ENCODE data around the gene UTP15.

UTP15 gene

DNA sequence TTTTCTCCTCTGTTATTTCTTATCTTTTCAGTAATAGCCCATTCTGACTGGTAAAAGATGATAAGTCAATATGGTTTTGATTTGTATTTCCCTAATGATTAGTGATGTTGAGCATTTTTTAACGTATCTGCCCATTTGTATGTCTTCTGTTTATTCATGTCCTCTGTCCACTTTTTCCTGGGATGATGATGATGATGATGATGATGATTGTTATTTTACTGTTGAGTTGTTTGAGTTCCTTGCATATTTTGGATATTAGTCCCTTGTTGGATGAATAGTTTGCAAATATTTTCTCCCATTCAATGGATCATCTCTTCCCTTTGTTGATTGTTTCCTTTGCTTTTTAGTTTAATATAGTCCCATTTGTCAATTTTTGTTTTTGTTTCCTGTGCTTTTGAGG lies 27.0 kb downstream of the UTP15 start:
- no peak overlapping the region for H3K4me3 ChIP-seq (ENCODE audit: low read length)
- no peak for TF ChIP-seq ZNF274 (IDR thresholded peaks at IDR 0.05; ENCODE audit: low read depth, low read length)

DNA sequence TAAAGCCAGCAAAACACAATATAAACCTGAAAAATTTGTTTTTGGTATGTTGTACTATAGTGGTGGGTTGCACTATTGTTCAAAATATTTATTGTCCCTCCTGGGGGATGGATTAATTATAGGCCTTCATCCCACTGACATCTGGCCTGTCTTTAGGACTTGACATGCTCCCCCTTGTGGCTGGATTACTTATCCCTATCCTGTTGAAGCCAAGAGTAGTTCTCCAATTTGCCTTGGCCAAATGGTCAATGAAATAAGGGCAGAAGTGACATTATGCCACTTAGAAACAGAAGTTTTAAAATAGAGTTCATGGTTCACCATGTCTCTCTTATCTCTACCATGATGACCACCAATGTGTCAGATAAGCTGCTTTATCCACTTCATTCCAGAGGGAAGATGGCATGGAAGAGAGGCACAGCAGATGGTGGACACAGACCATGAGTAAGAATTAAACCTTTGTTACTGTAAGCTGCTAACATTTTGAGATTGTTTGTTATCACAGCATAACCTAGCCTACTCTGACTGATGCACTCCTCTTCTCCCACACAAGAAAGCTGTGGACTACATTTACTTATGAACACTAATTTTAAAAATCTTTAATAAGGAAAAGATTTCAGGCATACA lies 31.3 kb downstream of the UTP15 start:
- no peak overlapping the region for H3K4me3 ChIP-seq (ENCODE audit: low read length)
- no peak for TF ChIP-seq ZNF274 (IDR thresholded peaks at IDR 0.05; ENCODE audit: low read depth, low read length)

DNA sequence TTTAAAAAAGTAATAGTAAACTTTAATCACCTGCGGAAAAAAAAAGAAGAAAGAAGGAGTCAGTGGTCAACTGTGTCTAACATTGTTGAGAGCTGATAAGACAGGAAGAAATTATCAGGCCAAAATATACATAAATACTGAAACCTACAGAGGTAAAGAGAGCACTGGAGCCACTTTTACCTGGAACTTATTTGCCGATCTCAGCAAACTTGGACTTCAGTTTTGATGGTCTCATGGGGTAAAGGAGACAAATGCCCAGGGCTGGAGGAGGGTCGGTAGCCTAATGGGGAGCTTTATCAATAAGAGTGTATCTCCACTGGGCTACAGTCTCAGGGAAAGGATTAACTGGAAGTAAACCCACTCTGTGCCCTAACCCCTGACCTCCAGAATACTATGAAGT lies 33.8 kb downstream of the UTP15 start:
- no peak overlapping the region for H3K4me3 ChIP-seq (ENCODE audit: low read length)
- no peak for TF ChIP-seq ZNF274 (IDR thresholded peaks at IDR 0.05; ENCODE audit: low read depth, low read length)

DNA sequence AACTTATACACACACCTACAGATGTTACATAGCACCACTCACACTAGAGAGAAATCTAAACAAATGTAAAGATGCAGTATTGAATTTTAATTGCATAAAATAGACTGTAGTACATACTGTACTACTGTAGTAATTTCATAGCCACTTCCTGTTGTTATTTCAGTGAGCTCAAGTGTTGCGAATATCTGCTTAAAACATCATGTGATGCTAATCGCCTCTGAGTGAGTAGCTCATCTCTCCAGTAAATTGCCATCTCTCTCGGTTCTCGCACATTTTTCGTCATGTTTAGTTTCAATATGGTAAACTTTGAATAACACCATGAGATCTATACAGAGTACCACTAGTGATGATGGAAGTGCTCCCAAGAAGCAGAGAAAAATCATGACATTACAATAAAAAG lies 38.5 kb downstream of the UTP15 start:
- TF ChIP-seq ZNF274 (IDR thresholded peaks at IDR 0.05; ENCODE audit: low read depth, low read length) = no peak
- H3K4me3 ChIP-seq (ENCODE audit: low read length) = no peak overlapping the region

DNA sequence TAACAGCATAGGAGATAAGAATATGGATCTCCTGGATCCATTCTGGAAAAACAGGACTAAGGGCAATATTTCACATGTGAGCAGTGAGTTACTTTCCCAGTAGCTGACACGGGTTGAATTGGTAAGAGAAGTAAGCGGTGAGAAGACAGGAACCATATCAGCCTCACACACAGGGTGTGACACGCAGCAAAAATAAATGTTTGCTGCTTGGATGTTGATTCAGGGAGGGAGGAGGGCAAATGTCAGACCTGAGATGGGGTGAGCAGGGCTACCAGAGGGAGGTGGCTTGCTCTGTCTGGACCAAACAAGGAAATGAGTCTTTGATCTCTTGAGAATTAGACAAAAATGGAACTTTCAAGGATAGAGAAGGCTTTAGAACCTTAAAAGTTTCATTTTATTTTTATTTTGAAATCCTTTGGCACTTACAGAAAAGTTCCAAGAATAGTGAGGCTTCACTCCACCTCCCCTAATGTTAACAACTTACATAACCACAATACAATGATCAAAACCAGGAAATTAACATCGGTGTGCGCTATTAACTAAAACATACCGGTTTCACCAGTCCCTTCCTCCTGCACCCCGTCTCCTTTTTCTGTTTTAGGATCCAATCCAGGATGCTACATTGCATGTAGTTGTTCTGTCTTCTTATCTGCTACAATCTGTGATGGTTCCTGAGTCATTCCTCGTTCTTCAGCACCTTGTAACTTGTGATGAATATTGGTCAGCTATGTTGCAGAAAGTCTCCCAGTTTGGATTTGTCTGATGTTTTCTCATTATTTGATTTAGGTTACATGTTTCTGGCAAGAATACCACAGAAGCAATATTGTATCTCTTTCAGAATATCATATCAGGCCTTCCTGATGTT lies 39.9 kb downstream of the UTP15 start:
- no peak for TF ChIP-seq ZNF274 (IDR thresholded peaks at IDR 0.05; ENCODE audit: low read depth, low read length)
- no peak overlapping the region for H3K4me3 ChIP-seq (ENCODE audit: low read length)

DNA sequence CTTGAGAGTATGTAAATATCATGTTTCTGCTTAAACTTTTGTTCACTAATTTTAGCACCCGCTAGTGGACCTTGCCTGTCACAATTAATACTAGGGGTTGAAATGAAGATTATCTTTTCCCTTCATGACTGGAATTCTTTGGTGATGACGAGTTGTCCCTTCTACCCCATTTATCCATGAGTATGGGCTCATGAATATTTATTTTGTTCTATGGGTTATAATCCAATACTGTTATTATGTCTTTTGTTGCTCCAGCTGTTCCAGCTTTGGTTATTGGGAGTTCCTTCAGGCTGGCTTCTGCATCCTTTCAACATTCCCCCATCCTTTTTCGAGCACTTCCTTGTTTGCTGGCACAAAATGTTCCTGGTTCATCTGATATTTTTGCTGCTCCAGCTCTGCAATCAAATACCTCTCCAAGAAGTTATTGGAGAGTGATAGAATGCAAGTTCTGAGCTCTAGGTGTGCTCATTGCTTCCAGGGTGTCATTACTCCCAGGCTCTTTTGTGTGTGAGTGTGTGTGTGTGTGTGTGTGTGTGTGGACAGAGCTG lies 40.7 kb downstream of the UTP15 start:
- no peak for TF ChIP-seq ZNF274 (IDR thresholded peaks at IDR 0.05; ENCODE audit: low read depth, low read length)
- no peak overlapping the region for H3K4me3 ChIP-seq (ENCODE audit: low read length)

DNA sequence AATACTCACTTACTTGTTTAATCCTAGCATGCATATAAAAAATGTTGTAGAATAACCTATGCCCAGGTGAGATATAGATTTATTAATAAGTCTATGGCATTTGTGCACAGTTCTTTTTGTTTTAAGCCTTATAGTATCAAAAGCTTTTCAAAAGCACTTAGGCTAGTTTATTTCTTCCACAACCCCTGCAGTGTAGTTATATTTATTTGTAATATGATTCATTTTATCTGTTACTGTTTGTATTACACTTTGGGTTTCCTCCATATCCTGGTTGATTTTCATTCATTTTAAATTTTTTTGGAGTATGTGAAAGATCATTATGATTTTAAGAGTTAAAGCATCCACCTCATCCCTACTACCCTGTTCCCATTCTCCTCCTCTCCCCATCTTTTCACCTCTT lies 41.7 kb downstream of the UTP15 start:
- H3K4me3 ChIP-seq (ENCODE audit: low read length) = no peak overlapping the region
- TF ChIP-seq ZNF274 (IDR thresholded peaks at IDR 0.05; ENCODE audit: low read depth, low read length) = no peak

DNA sequence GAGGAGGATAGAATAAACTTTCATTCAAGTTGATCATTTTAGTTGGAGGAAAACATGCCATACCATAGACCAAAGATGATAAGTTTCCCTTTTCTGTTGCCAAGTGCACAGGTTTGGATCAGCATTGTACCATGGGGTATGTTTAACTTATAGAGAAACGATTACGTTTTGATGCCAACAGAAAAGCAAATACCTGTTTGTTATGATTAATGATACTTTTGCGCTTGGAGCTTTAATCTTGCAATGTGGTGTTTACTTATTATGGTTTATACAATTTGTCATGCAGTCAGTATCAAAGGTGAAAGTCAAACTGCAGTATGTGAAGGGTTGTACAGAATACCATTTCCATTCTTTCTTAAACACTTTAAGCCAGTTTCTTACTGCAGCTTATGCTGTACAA lies 47.3 kb downstream of the UTP15 start:
- no peak for TF ChIP-seq ZNF274 (IDR thresholded peaks at IDR 0.05; ENCODE audit: low read depth, low read length)
- H3K4me3 ChIP-seq (ENCODE audit: low read length) = no peak overlapping the region

DNA sequence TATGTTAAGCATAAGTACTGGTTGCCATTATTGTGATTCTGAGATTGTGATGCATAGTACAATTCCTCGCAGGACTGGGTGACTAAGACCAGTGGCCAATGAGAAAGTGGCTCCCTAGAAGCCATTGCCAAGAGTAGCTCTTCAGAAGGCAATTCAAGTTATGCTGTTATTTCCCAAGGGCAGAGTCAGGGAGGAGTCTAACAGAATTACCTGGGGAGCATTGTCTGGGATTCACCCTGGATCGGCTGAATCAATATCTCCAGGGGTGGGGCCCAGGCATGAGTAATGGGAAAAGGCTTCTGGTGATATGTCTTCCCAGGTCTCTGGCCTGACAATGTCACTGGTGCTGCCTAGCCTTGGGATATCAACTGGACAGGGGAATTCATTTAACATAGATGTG lies 49.5 kb downstream of the UTP15 start:
- no peak overlapping the region for H3K4me3 ChIP-seq (ENCODE audit: low read length)
- no peak for TF ChIP-seq ZNF274 (IDR thresholded peaks at IDR 0.05; ENCODE audit: low read depth, low read length)

DNA sequence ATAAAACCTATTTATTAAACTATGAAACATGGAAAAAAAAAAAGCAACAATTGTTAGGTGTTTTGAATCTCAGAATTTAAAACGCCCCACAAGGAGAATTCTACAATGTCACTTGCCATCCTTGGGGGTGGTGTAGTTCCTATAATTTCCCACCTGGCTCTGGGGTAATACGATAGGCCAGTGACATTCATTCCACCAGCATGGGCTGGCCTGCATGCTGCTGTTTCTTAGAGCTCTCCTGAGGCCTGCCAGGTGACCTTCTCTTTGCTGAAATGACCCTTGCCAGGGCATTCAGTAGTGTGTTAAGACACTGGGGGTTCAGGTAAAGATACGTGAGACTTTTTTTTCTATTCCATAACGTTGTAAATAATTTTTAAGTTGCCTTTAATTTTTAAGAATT lies 50.4 kb downstream of the UTP15 start:
- TF ChIP-seq ZNF274 (IDR thresholded peaks at IDR 0.05; ENCODE audit: low read depth, low read length) = no peak
- no peak overlapping the region for H3K4me3 ChIP-seq (ENCODE audit: low read length)

DNA sequence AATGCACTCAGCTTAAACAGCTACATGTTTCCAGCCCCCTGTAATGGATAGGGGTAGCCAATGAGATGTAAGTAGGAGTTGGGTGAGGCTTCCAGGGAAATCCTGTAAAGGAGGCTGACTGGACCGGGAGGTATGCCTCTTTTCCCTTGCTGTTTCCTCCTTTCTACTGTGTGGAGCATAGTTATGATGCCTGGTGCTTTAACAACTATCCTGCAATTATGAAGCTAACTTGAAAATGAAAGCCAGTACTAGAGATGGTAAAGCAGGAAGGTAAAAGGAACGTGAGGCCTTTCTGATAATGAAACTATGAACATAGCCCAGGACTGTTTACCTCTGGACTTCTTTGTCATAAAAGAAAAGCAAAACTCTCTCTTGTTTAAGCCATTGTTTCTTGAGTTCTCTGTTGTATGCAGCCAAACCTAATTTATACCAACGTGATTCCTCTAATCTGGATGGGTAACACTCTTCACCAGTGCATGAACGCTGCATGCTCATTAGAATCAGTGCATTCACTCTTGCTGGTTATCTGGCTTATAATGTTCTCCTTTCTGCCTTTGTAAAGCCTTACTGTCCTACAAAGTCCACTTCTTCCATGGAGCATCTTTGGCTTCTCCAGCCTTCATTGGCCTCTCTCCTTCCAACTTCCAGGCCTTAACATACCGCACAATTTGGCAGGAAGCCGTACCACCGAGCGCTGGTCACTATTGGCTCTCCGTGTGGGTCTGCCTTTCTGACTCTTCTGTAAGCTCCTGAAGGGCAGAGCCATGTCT lies 52.2 kb downstream of the UTP15 start:
- H3K4me3 ChIP-seq (ENCODE audit: low read length) = no peak overlapping the region
- TF ChIP-seq ZNF274 (IDR thresholded peaks at IDR 0.05; ENCODE audit: low read depth, low read length) = no peak

DNA sequence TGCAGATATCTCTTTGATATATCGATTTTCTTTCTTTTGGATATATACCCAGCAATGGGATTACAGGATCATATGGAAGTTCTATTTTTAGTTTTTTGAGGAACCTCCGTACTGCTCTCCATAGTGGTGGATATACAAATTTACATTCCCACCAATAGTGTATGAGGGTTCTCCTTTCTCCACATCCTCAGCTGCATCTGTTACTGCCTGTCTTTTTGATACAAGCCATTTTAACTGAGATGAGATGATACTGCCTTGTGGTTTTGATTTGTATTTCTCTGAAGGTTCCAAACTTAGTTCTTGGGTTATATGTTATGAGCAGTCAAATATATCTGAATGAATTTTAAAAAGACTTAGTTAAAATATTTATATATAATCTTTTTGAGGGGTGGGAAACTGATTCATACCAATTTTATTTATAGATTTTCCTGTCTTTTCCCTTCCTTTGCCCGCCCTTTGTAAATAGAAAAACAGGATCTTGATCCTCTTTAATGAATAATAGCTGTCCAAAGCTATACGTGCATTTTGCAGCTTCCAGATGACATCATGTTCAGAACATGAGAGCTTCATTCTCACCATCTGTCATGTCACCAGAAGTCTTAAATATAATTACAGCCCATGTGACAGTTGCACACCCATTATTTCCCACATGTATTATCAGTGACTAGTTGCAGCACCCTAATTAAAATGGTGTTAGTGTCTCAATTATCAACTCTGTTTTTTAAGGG lies 54.2 kb downstream of the UTP15 start:
- TF ChIP-seq ZNF274 (IDR thresholded peaks at IDR 0.05; ENCODE audit: low read depth, low read length) = no peak
- H3K4me3 ChIP-seq (ENCODE audit: low read length) = no peak overlapping the region

DNA sequence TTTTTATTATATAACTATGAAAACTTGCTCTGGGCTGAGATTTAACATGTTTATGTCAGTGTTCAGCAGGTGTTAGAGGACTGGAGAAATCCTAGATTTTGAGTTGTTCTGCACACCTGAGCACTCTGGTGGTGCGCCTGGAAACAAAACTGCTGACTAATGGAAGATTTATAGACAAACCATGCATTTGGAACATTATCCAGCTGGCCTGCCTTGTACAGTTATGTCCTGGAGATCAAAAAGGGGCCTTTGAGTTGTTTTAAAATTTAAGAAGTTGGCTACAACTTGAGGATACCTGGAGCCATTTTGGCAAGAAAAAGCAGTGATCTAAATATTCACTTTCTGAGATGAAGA lies 54.8 kb downstream of the UTP15 start:
- H3K4me3 ChIP-seq (ENCODE audit: low read length) = no peak overlapping the region
- no peak for TF ChIP-seq ZNF274 (IDR thresholded peaks at IDR 0.05; ENCODE audit: low read depth, low read length)

DNA sequence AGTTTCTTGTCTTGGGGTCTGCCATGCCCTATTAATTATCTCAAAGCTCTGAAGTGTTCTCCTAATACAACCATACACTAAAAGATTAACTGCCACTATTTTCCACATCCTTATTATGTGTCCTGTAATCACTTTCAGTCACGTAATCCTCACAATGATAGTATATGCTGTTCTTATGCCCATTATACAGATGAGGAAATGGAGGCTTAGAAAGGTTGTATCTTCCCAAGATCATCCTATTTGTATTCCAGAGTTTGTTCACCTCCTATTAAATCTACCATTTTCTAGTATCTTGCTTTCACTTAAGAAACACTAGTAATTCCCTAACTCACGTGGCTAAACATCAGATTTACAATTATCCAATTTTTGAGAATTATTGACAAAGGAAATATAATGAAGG lies 57.5 kb downstream of the UTP15 start:
- H3K4me3 ChIP-seq (ENCODE audit: low read length) = no peak overlapping the region
- TF ChIP-seq ZNF274 (IDR thresholded peaks at IDR 0.05; ENCODE audit: low read depth, low read length) = no peak

Data from GM08714 (cell line).